OCI-LY1 (cell line): ENCODE measurements around the gene GPLD1.

Experiments used
- H2AFZ ChIP-seq: fragments of 200-600 bp; sonication (generic), shearing (Covaris generic); 2 replicates; pipeline ENCODE4 v1.6.0; 2014; ENCODE audit warnings: antibody characterized with exemption, mild to moderate bottlenecking, low read length
- H3F3A ChIP-seq: fragments of 200-600 bp; sonication (generic), shearing (Covaris generic); 2 replicates; pipeline ENCODE4 v1.6.0; 2014; ENCODE audit warnings: mild to moderate bottlenecking, antibody characterized with exemption, low read length, moderate library complexity; ENCODE audit not compliant: insufficient read depth
- H3K27ac ChIP-seq: fragments of 200-600 bp; sonication (generic); 2 replicates; pipeline ENCODE4 v1.5.1; 2014; ENCODE audit warnings: low read length, mixed run types, mild to moderate bottlenecking, low read depth; ENCODE audit not compliant: poor library complexity, severe bottlenecking
- H3K27me3 ChIP-seq: fragments of 200-600 bp; sonication (generic); 2 replicates; pipeline ENCODE4 v1.6.0; 2014; ENCODE audit warnings: antibody characterized with exemption, mild to moderate bottlenecking, low read length, moderate library complexity; ENCODE audit not compliant: insufficient read depth
- H3K36me3 ChIP-seq: fragments of 200-600 bp; sonication (generic); 2 replicates; pipeline ENCODE4 v1.6.1; 2014; ENCODE audit warnings: mild to moderate bottlenecking, antibody characterized with exemption, low read length, moderate library complexity, mixed read lengths; ENCODE audit not compliant: insufficient read depth
- H3K4me1 ChIP-seq: fragments of 200-600 bp; sonication (generic); 2 replicates; pipeline ENCODE4 v1.5.1; 2014; ENCODE audit warnings: mild to moderate bottlenecking, low read length, moderate library complexity; ENCODE audit not compliant: insufficient read depth, severe bottlenecking
- H3K4me2 ChIP-seq: fragments of 200-600 bp; sonication (generic), shearing (Covaris generic); 2 replicates; pipeline ENCODE4 v1.6.1; 2014; ENCODE audit warnings: low read length
- H3K4me3 ChIP-seq: fragments of 200-600 bp; sonication (generic); 2 replicates; pipeline ENCODE4 v1.5.1; 2014; ENCODE audit warnings: low read length, low read depth, mild to moderate bottlenecking, mixed read lengths; ENCODE audit not compliant: poor library complexity, severe bottlenecking
- H3K79me2 ChIP-seq: fragments of 200-600 bp; shearing (Covaris generic); 2 replicates; pipeline ENCODE4 v1.6.1; 2016; ENCODE audit warnings: mixed run types, low read length, mixed read lengths; ENCODE audit not compliant: insufficient read depth
- H3K9ac ChIP-seq: fragments of 200-600 bp; sonication (generic), shearing (Covaris generic); 2 replicates; pipeline ENCODE4 v1.6.1; 2014; ENCODE audit warnings: mild to moderate bottlenecking, low read length, mixed read lengths
- H3K9me2 ChIP-seq: fragments of 200-600 bp; sonication (generic), shearing (Covaris generic); 2 replicates; pipeline ENCODE4 v1.6.1; 2014; ENCODE audit warnings: low read depth, mild to moderate bottlenecking, low read length, mixed read lengths
- H3K9me3 ChIP-seq: fragments of 200-600 bp; shearing (Covaris generic); 2 replicates; pipeline ENCODE4 v1.6.1; 2014; ENCODE audit warnings: low read length, mixed read lengths
- H4K20me1 ChIP-seq: fragments of 200-600 bp; sonication (generic), shearing (Covaris generic); 2 replicates; pipeline ENCODE4 v1.6.0; 2016; ENCODE audit warnings: mild to moderate bottlenecking, low read length; ENCODE audit not compliant: insufficient read depth
- EZH2 ChIP-seq: fragments of 200-600 bp; sonication (generic), shearing (Covaris generic); IDR thresholded peaks from 2 replicates; pipeline ENCODE4 v1.8.0; 2017; ENCODE audit warnings: borderline replicate concordance, mixed run types, mild to moderate bottlenecking, antibody characterized with exemption, low read length, moderate library complexity, mixed read lengths
- TF ChIP-seq, protein P1 (sequence below): fragments of 200-600 bp; sonication (generic), shearing (Covaris generic); IDR thresholded peaks from 2 replicates; pipeline ENCODE4 v1.5.1; 2017; ENCODE audit warnings: mild to moderate bottlenecking, antibody characterized with exemption, low read length, moderate library complexity, mixed read lengths

GPLD1 gene

DNA sequence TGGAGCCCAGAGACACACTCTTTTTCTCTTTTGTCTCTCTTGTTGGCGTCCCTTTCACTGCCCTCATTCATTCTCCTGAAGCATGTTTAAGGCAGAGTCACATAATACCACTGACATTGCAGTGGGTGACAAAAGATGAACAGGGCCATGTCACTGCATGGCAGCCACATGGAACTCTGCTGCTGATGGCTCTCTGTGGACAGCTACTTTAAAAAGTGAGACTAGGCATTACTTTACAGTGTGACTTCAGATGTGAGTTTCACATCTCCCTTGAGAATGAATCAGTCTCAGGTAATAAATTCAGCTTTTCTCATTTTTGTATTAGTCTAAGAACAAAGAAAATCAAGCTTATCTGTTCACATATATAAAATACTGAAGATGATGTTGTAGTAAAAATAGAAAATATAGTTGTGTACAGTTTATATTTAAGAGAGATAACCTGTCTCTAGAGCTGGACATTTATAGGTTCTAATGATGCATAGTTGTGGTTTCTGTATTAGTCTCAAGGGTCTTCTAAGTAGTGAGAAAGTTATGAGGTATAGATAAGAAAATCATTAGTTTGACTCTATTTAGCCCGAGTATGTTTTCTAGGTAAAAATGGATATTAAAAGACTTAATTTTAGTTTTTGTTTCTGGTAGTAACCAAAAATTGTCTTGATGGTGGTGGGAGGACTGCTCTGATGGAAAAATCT lies 80.5 kb downstream of the GPLD1 start:
- Histone ChIP-seq H2AFZ (no peak overlapping the region), H3K9me2 (no peaks in the 10 kb centered on the region), H3K36me3 (peaks cover 79% of the 10 kb centered on the region), H3K4me2 (no peak overlapping the region), H3K9me3 (no peaks in the 10 kb centered on the region), H4K20me1 (no peaks in the 10 kb centered on the region), H3K79me2 (peaks cover 14% of the 10 kb centered on the region), H3F3A (no peaks in the 10 kb centered on the region), H3K9ac (no peak overlapping the region), H3K4me3 (no peak overlapping the region), H3K4me1 (peaks cover 10% of the 10 kb centered on the region), H3K27me3 (no peaks in the 10 kb centered on the region), H3K27ac (no peak overlapping the region)
- TF ChIP-seq EZH2 = no peak
- TF ChIP-seq, protein P1, sequence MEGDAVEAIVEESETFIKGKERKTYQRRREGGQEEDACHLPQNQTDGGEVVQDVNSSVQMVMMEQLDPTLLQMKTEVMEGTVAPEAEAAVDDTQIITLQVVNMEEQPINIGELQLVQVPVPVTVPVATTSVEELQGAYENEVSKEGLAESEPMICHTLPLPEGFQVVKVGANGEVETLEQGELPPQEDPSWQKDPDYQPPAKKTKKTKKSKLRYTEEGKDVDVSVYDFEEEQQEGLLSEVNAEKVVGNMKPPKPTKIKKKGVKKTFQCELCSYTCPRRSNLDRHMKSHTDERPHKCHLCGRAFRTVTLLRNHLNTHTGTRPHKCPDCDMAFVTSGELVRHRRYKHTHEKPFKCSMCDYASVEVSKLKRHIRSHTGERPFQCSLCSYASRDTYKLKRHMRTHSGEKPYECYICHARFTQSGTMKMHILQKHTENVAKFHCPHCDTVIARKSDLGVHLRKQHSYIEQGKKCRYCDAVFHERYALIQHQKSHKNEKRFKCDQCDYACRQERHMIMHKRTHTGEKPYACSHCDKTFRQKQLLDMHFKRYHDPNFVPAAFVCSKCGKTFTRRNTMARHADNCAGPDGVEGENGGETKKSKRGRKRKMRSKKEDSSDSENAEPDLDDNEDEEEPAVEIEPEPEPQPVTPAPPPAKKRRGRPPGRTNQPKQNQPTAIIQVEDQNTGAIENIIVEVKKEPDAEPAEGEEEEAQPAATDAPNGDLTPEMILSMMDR = no peak

DNA sequence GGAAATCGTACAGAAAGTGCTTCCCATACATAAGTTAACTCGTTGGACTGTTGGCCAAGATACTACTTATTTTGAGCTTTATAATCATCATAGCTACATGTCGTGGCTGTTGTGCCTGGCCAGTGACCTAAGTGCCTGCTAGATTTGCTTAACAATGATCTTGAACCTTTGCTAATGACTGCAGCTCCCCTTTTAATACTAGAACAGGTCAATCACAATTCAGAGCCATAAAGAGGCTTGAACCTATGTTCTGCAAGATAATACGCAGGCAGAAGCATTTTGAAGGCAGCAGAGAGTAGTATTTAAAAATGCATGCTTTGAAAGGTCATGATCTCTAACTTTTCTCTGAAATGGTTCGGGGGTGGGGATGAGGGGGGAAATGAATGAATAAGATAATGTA lies 84.1 kb downstream of the GPLD1 start:
- Histone ChIP-seq H3K9ac (no peak overlapping the region), H3K79me2 (peaks cover 24% of the 10 kb centered on the region), H3K4me2 (no peak overlapping the region), H3F3A (no peaks in the 10 kb centered on the region), H2AFZ (no peak overlapping the region), H3K9me2 (no peaks in the 10 kb centered on the region), H3K27ac (no peak overlapping the region), H3K9me3 (no peaks in the 10 kb centered on the region), H3K36me3 (peaks cover 46% of the 10 kb centered on the region), H3K4me3 (no peak overlapping the region), H3K4me1 (peaks cover 21% of the 10 kb centered on the region), H3K27me3 (no peaks in the 10 kb centered on the region), H4K20me1 (no peaks in the 10 kb centered on the region)
- TF ChIP-seq, protein P1 = no peak
- TF ChIP-seq EZH2 = no peak

GRCh38 chr6:24403501-24403824 lies 85.9 kb downstream of the GPLD1 start:
- peaks cover 24% of the 10 kb centered on the region for H3K79me2 ChIP-seq
- H4K20me1 ChIP-seq = no peaks in the 10 kb centered on the region
- no peak overlapping the region for H2AFZ ChIP-seq

More at GRCh38 chr6:24403501-24403824, 85.9 kb downstream of the GPLD1 start:
- TF ChIP-seq, protein P1 = no peak
- TF ChIP-seq EZH2 = no peak
- peak overlapping the region; percentile 93 for H3K4me2 ChIP-seq
- H3K27me3 ChIP-seq = no peaks in the 10 kb centered on the region
- H3K36me3 ChIP-seq = peaks cover 28% of the 10 kb centered on the region
- H3K4me3 ChIP-seq = peak overlapping the region; percentile 92
- H3K9me2 ChIP-seq = no peaks in the 10 kb centered on the region
- peaks cover 21% of the 10 kb centered on the region for H3K4me1 ChIP-seq
- H3K9me3 ChIP-seq = no peaks in the 10 kb centered on the region
- no peaks in the 10 kb centered on the region for H3F3A ChIP-seq
- H3K9ac ChIP-seq = peak overlapping the region; percentile 86
- no peak overlapping the region for H3K27ac ChIP-seq
